Islet precursor cell (in vitro differentiated cells): ENCODE results near the gene VPS11.
"Not testable (repeated sequence)": the region's sequence is repeated elsewhere in the genome, so short reads cannot be mapped to it uniquely, and the experiment has no call there.

Experiments
- DNase-seq: peaks from one replicate; pipeline ENCODE4 v3.0.0-alpha.2; 2018

The VPS11 gene

GRCh38 chr11:119039471-119039870 is 28.1 kb upstream of the VPS11 start:
- not testable (repeated sequence) for DNase-seq

- DNase-seq: no peak
These were observed 25.6 kb upstream of the VPS11 start for GRCh38 chr11:119041821-119042514.

GRCh38 chr11:119042927-119043326 is 24.7 kb upstream of the VPS11 start:
- no peak for DNase-seq

- no peak for DNase-seq
These were observed 22.9 kb upstream of the VPS11 start for GRCh38 chr11:119044708-119045107.

- DNase-seq: no peak
These were observed 21.1 kb upstream of the VPS11 start for GRCh38 chr11:119046489-119046888.

GRCh38 chr11:119047205-119047604 is 20.4 kb upstream of the VPS11 start:
- no peak for DNase-seq

GRCh38 chr11:119048644-119049043 is 19.0 kb upstream of the VPS11 start:
- DNase-seq: no peak

- DNase-seq: no peak
These were observed 18.5 kb upstream of the VPS11 start for GRCh38 chr11:119049081-119049480.

GRCh38 chr11:119051440-119052162 is 16.0 kb upstream of the VPS11 start:
- no peak for DNase-seq

- DNase-seq: no peak
These were observed 15.3 kb upstream of the VPS11 start for GRCh38 chr11:119052163-119052814.

GRCh38 chr11:119054418-119054817 is 13.2 kb upstream of the VPS11 start:
- DNase-seq: no peak

GRCh38 chr11:119055901-119056300 is 11.7 kb upstream of the VPS11 start:
- no peak for DNase-seq

GRCh38 chr11:119056421-119056999 is 11.1 kb upstream of the VPS11 start:
- peak; percentile 72 for DNase-seq

- DNase-seq: peak; percentile 99
These were observed 10.4 kb upstream of the VPS11 start, which contains the start of gene HYOU1 for GRCh38 chr11:119057000-119057769. HYOU1 (minus strand) TSS chr11:119057205; CDS start chr11:119056160, 1,045 bp downstream.

GRCh38 chr11:119059128-119059527 is 8.5 kb upstream of the VPS11 start:
- not testable (repeated sequence) for DNase-seq

GRCh38 chr11:119061256-119061655 is 6.4 kb upstream of the VPS11 start:
- no peak for DNase-seq

GRCh38 chr11:119062779-119063178 is 4.8 kb upstream of the VPS11 start:
- no peak for DNase-seq

GRCh38 chr11:119065369-119065768 is 2.2 kb upstream of the VPS11 start:
- DNase-seq: no peak

- no peak for DNase-seq
These were observed 10.2 kb downstream of the VPS11 start for GRCh38 chr11:119077839-119078238.

GRCh38 chr11:119078675-119079420 is 11.2 kb downstream of the VPS11 start:
- no peak for DNase-seq

- DNase-seq: no peak
These were observed 14.2 kb downstream of the VPS11 start for GRCh38 chr11:119081682-119082260.
